Posterior cingulate gyrus (tissue), 11 donors: ENCODE results near the gene IGFBPL1.
A peak's percentile ranks its signal among the peaks of the same experiment; 100 is the strongest.
"Not testable (repeated sequence)": the region's sequence is repeated elsewhere in the genome, so short reads cannot be mapped to it uniquely, and the experiment has no call there.

ENCODE experiments used
- DNase-seq, 10 donors: peaks; one replicate each; pipeline versions ENCODE4 v3.0.0 to v3.0.0-alpha.2; 2020 to 2021; ENCODE audit warnings: mixed read lengths in 3 of 10
- intact Hi-C: fragments of 100-400 bp; cut with DNase I; formaldehyde crosslinking; loops from one replicate; pipeline ENCODE4 v1.15.1; 2023

IGFBPL1 gene

DNA sequence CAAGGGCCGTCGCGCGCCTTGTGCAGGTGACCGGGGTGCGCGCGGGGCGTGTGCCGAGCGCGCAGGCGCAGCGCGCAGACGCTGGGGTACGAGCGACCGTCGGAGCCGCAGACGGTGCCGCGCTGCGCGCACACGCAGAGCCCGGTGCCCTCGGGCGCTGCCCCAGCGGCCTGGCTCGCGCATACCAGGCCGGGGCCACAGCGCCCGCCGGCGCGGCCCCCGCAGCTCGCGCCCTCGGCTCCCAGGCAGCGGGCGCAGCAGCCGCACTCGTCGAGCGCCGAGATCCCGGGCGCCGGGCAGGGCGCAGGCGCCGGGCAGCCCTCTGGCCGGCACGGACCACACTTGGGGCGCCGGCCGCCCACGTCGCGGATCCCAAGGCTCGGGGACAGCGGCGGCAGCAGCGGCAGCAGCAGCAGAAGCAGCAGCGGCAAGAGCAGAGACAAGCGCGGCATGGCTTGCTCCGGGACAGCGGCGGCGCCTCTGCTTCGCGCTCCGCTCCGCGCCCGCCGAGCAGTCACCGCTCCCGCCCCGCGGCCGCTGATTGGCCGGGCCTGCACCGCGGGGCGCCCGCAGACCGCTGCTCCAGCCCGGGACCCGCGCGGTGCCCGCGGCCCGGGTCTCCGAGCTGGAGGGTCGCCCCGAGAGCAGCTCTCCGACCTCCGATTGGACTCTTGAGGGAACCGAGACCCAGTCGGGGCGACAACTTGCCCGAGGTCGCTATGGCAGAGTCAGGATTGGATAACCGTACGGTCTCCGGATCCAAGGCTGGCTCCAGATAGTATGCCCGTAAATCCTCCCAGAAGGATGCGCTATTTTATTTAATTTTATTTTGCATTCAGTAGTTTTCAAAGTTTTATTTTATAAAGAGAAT is at the start of gene IGFBPL1:
Gene IGFBPL1 (minus strand): TSS at position 482 of the 871 bp plus-strand sequence. CDS start 30 bp downstream, at position 452.
- intact Hi-C loops, result no loop called here
- peak in 4 of 10 donors; percentile 9 to 90 (median 54) for DNase-seq

DNA sequence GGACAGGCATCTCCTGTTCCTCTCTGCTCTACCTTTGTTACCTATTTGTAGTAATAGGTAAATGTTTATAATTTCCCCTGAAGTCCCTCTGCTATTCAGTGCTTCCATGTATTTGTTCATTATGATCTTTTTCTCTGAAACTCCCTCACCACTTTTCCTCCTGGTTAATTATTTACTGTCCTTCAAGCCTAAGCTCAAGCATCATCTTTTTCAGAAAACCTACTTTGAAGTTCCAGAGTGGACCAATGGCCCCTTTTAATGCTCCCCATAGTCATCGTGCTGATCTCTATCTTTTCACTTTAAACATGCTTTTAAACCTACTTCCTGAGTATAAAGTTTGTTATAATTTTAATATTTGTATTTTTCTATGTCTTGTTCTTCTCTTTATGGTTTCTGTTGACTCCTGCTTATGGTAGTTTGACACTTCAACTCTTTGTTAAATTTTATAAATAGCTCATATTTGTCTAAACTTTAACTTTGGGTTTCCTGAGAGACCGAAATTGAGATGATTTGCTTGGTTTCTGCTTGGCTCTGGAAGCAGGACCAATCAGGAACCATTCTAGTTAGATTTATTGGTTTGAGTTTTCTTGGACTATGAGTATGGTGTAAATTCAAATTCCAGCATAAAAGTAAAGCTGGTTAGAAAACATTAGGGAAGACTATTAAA is 48.5 kb upstream of the IGFBPL1 start:
- intact Hi-C loops, result not testable (repeated sequence)

DNA sequence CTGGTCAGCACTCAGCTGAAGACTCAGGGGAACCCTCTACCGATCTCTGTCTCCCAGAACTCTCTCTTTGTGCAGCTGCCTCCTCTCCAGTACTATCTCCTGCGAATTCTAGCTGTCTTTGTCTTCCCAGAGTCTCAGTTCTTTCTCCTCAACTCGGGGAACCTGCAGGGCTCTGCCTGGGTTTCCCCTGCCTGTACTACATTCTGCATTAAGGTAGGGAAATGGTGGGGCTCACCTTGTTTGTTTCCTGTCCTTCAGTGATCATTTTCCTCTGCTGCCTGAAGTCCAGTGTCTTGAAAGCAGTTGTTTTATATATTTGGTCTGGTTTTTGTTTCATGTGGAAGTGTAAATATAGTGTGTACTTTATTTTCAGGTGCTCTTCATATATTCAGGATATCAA is 43.1 kb upstream of the IGFBPL1 start:
- no peak for DNase-seq
- intact Hi-C loops, result no loop called here

More for the DNA sequence above, 48.5 kb upstream of the IGFBPL1 start:
- DNase-seq, result not testable (repeated sequence)

- intact Hi-C loops, result no loop called here
- no peak for DNase-seq
These were observed 29.6 kb upstream of the IGFBPL1 start for GRCh38 chr9:38453835-38454234.

- no peak for DNase-seq
- intact Hi-C loops, result no loop called here
These were observed 26.9 kb upstream of the IGFBPL1 start for GRCh38 chr9:38451162-38451561.

DNA sequence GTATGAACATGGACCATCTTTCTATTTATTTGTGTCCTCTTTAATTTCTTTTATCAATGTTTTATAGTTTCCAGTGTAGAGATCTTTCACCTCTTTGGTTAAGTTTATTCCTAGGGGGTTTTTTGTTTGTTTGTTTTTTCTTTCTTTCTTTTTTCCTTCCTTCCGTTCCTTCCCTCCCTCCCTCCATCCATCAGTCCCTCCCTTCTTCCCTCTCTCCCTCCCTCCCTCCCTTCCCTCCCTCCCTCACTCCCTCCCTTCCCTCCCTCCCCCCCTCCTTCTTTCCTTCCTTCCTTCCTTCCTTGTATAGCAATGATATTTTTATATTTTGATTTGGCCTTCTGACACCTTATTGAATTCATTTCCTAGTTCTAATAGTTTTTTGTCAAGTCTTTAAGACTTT is 23.4 kb upstream of the IGFBPL1 start:
- DNase-seq, result no peak
- intact Hi-C loops, result no loop called here

DNA sequence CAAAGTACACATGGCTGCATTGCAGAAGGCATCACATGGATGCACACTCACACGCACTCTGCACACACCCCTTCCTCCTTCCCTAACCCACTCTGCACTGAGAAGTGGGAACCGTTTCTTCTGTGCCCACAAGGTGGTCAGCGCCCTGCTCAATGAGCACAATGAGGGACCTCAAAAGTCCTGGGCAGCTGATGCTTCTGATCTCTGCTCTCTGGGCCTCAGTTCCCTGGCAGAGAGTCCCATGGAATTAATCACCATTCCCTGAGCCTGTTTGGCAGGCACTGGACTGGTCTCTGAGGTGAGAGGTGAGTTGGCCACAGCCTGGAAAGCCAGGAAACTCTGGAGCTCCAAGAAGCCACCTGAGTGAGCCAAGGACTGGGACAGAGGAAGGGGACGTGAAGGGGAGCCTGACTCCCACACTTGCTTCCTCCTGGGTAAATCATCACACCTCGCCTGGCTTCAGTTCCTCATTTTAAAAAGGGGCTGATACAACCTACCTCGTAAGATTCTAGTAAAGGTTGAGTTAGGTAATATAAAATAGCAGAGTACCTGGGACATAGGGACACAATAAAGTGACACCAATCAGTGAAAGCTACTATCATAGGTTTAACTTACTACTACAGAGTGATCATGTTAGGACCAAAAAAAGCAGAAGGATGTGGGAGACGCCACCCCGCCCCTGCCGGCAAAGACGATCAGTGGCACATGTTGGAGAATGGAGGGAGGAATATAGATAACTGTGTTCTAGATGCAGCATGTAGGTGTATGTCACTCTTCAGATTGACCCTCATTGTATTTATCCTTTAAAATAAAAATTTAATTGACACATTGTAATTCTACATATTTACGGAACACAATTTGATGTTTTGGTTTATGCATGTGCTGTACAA is 21.1 kb upstream of the IGFBPL1 start:
- intact Hi-C loops, result no loop called here
- no peak for DNase-seq

GRCh38 chr9:38443597-38443996 is 19.3 kb upstream of the IGFBPL1 start:
- intact Hi-C loops, result no loop called here

DNA sequence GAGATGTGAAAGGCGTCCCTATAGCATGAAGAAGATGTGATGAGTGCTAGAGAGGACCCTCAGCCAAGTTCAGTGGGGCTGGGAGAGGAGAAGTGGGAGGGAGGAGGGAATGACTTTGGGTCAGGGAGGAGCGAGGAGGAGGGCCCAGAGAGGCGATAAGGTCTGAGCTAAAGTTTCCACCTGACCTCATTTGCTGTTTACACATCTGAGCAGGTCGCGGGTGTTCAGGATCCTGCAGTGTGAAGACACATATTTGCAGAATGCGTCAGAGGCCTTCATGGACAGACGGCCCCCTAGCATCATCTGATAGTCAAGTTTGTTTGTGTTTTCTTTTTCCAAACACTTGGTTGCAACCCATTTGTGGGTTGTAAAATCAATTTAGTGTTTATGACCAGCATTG is 18.9 kb upstream of the IGFBPL1 start:
- intact Hi-C loops, result no loop called here
- DNase-seq, result no peak

More at GRCh38 chr9:38443597-38443996, 19.3 kb upstream of the IGFBPL1 start:
- DNase-seq, result no peak

DNA sequence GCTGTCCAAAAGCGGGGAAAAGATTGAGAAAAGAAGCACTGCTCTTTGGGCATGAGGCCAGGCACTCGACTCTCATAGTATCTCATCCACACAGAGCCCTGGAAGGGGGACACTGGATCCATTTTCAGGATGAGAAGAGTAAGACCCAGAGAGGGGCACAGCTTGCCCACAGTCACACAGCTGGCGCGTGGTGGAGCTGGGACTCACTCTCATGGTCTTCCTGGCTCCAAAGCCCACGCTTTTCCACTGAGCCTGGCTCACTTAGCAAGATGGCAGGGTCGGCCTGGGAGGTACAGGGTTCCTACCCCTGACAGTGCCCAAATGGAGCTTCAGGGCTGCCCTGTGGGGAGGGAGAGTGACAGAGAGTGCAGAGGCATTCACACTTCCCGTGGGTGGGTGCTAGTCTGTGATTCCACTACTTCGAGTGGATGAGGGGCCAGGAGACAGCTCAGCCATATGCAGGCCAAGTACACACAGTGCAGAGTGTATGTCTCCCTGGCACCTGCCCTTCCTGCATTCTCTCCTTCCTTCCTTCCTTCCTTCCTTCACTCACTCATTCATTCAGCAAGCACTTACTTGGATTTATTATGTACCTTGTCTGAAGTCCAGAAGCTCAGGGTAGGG is 18.3 kb upstream of the IGFBPL1 start:
- DNase-seq, result no peak
- intact Hi-C loops, result no loop called here

DNA sequence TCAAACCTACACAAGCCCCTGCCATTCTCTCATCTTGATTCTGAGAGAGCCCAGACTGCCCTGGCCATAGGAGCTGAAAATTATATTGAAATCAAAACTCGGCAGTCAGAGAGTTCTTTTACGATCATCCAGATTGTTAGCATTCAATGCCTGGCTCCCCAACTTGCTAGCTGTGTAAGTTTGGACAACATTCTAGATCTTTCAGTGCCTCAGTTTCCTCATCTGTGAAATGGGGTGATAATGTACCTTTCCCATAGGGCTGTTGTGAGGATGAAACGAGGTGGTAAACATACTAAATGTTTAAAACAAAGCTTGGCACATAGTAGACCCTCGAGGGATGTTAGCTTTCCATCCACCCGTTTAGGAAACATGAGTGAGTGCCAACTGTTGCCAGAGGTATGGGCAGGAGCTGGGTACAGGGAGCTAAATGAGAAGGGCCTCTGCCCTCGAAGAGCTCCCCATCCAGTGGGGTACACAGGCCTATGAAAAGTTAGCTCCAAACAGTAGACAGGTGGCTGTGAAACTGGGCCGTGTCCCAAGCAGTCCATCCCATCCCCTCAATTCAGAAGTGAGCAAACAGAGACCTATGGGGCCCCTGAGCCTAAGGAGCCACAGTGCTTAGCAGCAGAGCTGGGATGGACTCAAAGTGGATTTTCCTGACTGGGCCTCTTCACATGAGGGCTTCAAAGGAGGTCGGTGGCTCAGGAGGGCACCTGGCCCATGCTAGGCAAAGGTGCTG is 17.3 kb upstream of the IGFBPL1 start:
- no peak for DNase-seq
- intact Hi-C loops, result no loop called here

GRCh38 chr9:38440516-38440915 is 16.3 kb upstream of the IGFBPL1 start:
- no peak for DNase-seq

DNA sequence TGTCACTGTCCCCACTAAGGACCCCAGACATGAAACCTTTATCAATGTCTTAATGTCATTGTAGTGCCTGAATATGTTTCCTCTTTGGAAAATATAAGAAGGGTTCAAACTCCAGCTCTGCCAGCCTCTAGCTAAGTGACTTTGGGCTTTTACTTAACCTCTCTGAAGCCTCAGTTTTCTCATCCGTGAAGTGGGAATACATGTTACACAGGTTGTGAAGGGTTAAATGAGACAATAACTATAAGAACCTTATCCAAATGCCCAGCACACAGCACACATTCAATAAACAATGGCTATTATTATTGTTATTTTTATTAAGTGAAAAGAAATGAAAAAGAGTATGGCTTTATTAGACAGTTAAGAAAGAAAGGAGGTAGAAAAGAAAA is 15.7 kb upstream of the IGFBPL1 start:
- intact Hi-C loops, result loop anchor here (10.0 kb wide), 2 partner anchors 55 to 525 kb away; no protein-coding TSS in a partner anchor
- no peak for DNase-seq

More at GRCh38 chr9:38440516-38440915, 16.3 kb upstream of the IGFBPL1 start:
- intact Hi-C loops, result no loop called here

DNA sequence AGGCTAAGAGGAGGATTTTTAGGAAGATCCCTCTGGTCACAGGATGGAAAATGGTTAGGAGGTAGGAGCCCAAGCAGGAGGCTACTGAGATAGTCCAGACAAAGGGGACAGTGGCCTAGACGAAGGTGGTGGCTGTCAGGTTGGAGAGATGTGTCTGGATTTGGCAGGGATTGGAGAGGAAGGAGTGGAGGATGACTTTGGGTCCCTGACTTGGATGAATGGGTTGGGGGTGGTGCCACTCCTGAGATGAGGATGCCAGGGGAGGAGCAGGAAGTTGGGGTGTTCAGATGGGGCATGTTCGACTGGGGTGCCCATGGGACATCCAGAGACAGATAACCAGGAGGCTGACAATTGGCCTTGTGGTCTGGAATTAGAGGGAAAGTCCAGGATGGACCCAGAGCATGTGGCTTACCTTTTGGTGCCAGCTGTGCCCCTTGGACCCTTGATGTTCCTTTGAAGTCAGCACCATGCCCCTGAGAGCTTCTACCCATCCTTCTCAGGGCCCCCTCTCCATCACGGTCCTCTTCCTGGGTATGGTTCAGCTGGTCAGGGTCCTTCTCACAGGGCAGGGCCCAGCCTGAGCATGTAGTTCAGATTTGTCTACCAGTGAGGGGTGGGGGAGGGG is 15.1 kb upstream of the IGFBPL1 start:
- DNase-seq, result no peak
- intact Hi-C loops, result loop anchor here (10.0 kb wide), 2 partner anchors 55 to 525 kb away; no protein-coding TSS in a partner anchor

DNA sequence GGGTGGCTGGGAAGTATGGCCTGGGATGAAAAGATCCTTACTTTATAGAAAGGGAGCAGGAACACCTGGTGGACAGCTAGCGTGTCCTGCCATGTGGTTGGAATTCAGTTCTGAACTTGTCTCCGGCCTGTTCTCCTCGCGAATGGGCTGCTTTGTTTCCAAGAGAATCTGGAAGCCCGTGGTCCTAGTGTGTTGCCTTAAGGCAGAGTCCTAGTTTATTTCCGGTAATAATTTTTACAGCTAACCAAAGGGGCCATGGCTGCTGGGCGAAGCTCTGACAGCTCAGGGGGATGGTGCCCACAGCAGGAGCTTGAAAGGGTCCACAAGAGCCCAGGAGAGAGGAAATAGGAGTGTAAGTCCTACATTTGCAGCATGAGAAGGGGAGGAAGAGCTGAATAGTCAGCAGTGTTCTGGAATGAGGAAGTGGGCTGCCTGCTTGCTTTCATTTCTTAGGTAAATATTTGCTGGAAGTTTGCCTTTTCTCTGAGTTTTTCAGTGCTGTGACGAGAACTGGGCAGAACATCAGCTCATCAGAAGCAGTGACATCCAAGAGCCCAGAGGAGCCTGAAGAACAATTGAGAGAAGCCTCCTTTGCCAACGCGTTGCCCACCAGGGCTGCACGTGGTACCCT is 13.1 kb upstream of the IGFBPL1 start:
- DNase-seq, result no peak
- intact Hi-C loops, result loop anchor here (10.0 kb wide), 2 partner anchors 53 to 523 kb away; no protein-coding TSS in a partner anchor

DNA sequence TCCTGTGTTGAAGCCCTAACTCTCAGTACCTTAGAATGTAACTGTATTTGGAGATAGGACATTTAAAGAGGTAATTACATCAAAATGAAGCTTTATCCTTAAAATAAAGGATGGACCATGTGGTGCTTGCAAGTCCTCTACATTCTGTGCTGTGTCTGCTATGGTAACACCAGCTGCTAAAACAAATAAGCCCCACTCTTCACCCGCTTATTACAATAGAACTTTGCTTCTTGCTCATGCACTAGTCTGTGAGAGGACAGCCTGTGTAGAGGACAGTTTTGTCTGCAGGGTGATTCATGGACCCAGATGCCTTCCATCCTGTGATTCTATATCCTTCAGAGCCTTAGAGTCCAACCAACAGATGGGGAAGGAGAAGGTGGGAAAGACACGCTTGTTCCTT is 12.5 kb upstream of the IGFBPL1 start:
- intact Hi-C loops, result loop anchor here (10.0 kb wide), 2 partner anchors 52 to 522 kb away; no protein-coding TSS in a partner anchor
- no peak for DNase-seq

DNA sequence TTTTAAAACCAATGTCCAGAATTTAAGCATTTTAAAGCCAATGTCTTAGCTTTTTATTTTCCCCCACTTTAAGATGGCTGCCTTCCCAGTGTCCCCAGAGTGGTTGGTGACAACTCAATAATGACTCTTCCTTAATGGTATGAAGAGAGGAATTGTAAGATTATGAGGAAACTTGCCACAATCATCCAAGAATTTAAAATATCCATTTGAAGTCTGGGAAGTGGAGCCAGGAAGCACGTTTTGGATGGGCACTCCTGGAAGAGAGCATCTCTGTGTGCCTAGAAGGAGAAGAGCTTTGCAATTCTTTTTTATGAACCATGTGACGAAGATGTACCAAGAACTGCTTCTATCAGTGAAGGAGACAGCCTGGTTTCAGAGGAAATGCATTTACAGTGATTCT is 11.3 kb upstream of the IGFBPL1 start:
- DNase-seq, result no peak
- intact Hi-C loops, result loop anchor here (10.0 kb wide), 2 partner anchors 51 to 521 kb away; no protein-coding TSS in a partner anchor

- intact Hi-C loops, result loop anchor here (10.0 kb wide), 2 partner anchors 50 to 520 kb away; no protein-coding TSS in a partner anchor
- no peak for DNase-seq
These were observed 10.6 kb upstream of the IGFBPL1 start for GRCh38 chr9:38434853-38435252.
